Epithelial cell of proximal tubule (primary cell): ENCODE results near the gene COLEC11. TPM values are rescaled to one million over a fixed set of nuclear protein-coding genes. Genes with fewer than 3 reads are reported as not detected.
"Not testable (repeated sequence)": the region's sequence is repeated elsewhere in the genome, so short reads cannot be mapped to it uniquely, and the experiment has no call there.

Source experiments
- DNase-seq: peaks from one replicate; pipeline ENCODE4 v3.0.0-alpha.2; 2011; ENCODE audit warnings: low read depth
- H3K4me3 ChIP-seq: 2 replicates; pipeline ENCODE4 v1.5.1; 2011; ENCODE audit warnings: low read depth, mild to moderate bottlenecking, low read length
- total RNA-seq: library from RNA; depleted of rRNA; stranded (reverse); fragments of >200 nt; gene quantifications from 2 replicates; pipeline ENCODE4 v1.2.3, GENCODE V29; 2015
- TF ChIP-seq, protein P1 (sequence below): conservative IDR thresholded peaks from 2 replicates; pipeline ENCODE4 v1.5.1; 2012; ENCODE audit warnings: low read depth, mild to moderate bottlenecking, low read length

Gene COLEC11
- total RNA-seq, 1 donor from 2014 or later: 0.40 TPM

DNA sequence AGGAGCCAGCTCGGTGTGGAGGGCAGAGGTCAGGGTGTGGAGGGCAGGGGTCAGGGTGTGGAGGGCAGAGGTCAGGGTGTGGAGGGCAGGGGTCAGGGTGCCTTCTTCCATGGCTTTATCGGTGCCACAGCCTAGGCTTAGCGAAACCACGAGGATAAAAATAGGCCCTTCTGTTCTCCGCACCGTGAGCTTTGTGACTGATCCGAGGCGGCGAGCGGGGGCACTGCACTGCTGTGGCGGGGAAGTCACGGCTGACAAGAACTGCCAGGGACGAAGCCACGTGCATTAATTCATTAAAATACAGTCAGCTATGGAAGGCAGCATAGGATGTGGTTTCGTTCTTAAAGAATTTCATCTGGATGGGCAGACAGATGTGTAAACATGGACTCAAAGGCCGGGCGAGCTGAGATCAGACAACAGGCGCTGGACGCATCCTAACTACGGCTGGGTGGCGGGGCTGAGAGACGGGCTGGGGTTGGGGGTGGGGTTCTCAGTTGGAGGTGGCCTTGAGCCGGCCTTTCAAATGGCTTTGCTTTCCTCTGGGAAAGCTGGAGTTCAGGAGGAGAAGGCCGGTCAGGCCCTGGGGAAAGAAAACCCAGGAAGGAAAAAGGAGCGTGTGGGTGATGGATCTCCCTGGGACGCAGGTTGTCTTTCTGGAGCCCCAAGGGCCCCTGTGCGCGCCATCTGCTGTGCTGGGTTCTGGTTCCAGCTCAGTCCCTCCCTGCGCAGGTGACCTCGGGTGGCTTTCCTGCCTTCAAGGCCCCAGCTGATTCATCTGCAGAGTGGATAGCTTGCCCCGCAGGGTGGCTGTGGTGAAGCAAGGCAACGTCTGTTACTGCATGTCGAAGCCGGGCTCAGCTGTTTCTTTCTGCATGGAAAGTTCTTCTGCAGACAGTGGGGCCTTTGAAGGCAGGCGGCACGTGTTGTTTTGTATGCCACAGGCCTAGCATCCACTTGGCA lies 62.1 kb downstream of the COLEC11 start:
- H3K4me3 ChIP-seq: no peak overlapping the region
- DNase-seq: no peak
- TF ChIP-seq, protein P1, sequence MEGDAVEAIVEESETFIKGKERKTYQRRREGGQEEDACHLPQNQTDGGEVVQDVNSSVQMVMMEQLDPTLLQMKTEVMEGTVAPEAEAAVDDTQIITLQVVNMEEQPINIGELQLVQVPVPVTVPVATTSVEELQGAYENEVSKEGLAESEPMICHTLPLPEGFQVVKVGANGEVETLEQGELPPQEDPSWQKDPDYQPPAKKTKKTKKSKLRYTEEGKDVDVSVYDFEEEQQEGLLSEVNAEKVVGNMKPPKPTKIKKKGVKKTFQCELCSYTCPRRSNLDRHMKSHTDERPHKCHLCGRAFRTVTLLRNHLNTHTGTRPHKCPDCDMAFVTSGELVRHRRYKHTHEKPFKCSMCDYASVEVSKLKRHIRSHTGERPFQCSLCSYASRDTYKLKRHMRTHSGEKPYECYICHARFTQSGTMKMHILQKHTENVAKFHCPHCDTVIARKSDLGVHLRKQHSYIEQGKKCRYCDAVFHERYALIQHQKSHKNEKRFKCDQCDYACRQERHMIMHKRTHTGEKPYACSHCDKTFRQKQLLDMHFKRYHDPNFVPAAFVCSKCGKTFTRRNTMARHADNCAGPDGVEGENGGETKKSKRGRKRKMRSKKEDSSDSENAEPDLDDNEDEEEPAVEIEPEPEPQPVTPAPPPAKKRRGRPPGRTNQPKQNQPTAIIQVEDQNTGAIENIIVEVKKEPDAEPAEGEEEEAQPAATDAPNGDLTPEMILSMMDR: no peak

DNA sequence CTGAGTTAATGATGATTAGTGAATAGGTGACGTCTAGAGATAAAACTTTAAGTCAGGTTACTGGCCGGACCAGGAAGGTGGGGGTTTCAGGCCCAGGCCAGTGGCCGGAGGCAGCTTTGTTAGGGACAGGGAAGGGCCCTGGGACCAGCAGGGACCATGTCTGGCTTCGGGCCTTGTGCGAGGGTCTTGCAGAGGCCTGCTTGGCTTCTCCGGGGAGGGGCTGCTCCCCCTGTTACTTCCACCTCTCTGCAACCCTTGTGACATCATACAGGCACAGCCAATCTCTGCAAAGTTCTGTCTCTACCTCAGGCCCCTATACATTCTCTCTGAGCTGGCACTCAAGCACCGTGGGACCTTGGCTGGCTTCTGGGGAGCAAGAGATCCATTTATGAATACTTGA lies 63.0 kb downstream of the COLEC11 start, which contains the start of gene ALLC:
Gene ALLC (plus strand): TSS at position 320 of the 400 bp plus-strand sequence. CDS start 12,958 bp downstream, outside the sequence.
- TF ChIP-seq, protein P1: no peak
- no peak within 1 kb of the TSS for H3K4me3 ChIP-seq
- DNase-seq: no peak

DNA sequence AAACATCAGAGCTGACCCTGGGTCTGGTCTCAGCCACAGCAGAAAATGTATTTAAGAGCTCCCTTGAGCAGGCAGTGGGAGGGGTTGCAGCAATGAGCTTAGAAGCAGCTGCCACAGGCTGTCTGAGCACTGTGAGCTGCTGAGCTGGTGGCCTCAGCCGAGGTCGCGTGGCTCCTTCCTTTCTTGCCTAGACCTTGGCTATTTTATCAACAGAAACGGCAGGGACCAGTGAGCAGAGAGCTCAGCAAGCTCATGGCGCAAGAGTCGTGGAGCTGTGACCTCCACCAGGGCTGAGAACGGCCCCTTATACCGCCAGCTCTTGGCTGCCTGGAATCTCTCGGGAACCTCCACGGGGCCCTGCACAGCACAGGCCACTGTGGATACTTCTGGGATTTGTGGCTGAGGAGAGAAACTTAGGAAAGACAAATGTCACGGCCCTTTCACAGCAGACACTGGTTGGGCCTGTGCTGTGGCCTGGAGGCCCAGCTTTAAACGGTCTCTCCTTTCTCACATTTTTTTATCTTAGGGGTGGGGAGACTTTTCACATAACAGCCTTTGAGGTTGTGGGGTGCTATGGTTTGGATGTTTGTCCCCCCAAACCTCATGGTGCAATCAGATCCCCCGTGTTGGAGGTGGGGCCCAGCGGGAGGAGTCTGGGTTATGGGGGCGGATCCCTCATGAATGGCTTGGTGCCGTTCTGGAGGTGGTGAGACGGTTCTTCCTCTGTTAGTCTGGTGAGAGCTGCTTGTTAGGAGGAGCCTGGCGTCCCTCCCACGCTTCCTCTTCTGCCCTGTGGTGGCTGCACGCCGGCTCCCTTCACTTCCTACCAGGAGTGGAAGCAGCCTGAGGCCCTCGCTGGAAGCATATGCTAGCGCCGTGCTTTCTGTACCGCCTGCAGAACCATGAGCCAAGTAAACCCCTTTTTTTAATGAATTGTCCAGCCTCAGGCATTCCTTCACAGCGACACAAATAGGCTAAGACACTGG lies 64.8 kb downstream of the COLEC11 start:
- TF ChIP-seq, protein P1: no peak
- DNase-seq: no peak

DNA sequence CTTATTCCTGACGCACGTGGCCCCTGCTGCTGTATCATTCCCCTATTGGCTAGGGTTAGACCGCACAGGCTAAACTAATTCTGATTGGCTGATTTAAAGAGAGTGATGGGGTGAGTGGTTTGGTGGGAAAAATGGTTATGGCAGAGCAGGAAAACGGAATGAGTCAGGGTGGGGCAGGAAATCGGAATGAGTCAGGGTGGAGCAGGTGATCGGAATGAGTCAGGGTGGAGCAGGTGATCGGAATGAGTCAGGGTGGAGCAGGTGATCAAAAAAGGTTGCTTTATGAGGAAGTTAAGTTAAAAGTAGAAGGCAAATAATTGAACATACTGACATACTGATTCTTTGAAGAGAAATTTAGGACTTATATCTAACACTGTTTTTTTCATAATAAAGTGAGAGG lies 65.7 kb downstream of the COLEC11 start:
- DNase-seq, H3K4me3 ChIP-seq: not testable (repeated sequence)

More for the DNA sequence above, 64.8 kb downstream of the COLEC11 start:
- H3K4me3 ChIP-seq: no peak overlapping the region

DNA sequence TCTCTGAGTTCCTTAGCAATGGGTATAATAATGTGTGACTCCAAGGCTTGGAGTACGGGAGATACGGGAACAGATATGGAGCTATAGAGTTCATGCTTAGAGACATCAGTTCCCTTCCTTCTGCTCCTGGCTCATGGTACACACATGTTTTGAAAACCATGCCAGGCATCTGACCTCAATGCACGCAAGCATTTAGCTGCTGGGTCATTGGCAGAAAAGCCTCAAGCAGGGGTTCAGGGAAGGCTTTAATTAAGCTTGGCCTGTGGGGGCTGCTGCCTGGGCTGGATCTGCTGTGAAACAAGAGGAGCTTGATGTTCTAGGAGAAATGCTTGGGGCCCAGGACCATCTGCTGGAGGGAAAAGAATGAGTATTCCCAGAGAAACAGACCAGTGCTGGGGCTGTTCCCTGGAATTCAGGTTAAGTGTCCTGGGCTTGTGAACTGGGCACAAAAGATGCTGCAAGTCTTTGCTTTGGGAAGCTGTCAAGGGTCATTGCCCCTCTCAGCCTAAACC lies 66.3 kb downstream of the COLEC11 start:
- H3K4me3 ChIP-seq: no peak overlapping the region
- no peak for DNase-seq
- TF ChIP-seq, protein P1: no peak

DNA sequence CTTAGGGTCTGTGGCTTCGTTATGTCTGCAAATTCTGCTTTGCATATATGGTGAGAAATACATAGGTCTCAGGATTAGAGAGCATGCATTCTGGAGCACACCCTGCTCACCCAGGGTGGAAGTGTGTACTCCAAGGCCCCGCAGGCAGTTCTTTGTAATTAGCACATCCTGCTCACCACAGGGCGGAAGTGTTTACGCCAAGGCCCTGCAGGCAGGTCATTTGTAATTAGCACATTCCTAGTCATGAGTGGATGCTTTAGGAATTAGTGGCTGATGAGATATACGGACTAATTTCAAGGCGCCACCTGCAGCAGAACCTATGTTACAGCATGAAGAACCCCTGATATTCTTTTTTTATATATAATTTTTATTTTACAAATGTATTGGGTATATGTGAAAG lies 67.3 kb downstream of the COLEC11 start:
- H3K4me3 ChIP-seq: no peak overlapping the region
- no peak for DNase-seq
- TF ChIP-seq, protein P1: no peak

DNA sequence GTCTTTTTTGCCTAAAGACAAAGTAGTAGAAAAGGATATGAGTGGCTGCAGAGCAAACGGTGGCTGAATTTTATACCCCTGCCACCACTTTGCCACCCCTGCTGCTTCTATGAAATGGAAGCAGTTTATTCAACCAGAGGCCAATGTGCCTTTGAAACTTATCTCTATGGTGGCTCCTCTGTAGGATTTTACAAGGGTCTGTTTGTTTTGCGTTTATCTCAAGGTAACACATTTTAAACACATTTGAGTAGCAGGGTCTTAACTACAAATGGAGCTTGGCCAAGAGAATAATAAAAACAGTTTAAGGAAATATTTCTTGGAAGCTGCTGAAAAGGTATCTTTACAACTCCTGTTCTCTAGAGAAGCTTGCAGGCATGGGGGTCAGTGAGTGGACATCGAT lies 69.2 kb downstream of the COLEC11 start:
- no peak for DNase-seq
- H3K4me3 ChIP-seq: no peak overlapping the region
- TF ChIP-seq, protein P1: no peak
